ENCODE results near the gene NOB1. TPM values are rescaled to one million over a fixed set of nuclear protein-coding genes. Genes with fewer than 3 reads are reported as not detected.
A peak's percentile ranks its signal among the peaks of the same experiment; 100 is the strongest.

NOB1 gene
- total RNA-seq, 1 experiment from 2014 or later = 20.2 TPM

- no peak for DNase-seq (ENCODE audit: low spot score)
Observed at GRCh38 chr16:69721441-69721957, 33.2 kb downstream of the NOB1 start.

GRCh38 chr16:69720822-69721430, 33.8 kb downstream of the NOB1 start:
- DNase-seq (ENCODE audit: low spot score) = no peak

- no peak for DNase-seq (ENCODE audit: low spot score)
Observed at GRCh38 chr16:69718111-69718764, 36.5 kb downstream of the NOB1 start.

DNA sequence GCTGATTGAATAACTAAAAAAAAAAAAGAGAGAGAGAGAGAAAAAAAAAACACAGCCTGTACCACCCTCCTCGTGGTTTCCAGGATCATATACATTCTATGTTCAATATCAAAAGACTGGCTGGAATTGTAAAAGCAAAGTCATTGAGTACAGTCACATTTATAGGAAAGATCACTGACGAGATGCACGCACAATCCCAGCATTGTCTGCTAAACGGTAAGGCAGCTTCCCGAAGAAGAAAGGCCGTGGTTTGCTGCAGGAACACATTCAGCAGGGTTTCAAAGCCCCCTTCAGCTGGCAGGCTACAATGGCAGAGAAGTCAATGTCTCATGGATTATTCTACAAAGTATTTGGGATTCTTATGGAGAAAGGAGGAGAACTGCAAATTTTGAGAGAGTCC, 37.7 kb downstream of the NOB1 start:
- no peak for DNase-seq (ENCODE audit: low spot score)

DNA sequence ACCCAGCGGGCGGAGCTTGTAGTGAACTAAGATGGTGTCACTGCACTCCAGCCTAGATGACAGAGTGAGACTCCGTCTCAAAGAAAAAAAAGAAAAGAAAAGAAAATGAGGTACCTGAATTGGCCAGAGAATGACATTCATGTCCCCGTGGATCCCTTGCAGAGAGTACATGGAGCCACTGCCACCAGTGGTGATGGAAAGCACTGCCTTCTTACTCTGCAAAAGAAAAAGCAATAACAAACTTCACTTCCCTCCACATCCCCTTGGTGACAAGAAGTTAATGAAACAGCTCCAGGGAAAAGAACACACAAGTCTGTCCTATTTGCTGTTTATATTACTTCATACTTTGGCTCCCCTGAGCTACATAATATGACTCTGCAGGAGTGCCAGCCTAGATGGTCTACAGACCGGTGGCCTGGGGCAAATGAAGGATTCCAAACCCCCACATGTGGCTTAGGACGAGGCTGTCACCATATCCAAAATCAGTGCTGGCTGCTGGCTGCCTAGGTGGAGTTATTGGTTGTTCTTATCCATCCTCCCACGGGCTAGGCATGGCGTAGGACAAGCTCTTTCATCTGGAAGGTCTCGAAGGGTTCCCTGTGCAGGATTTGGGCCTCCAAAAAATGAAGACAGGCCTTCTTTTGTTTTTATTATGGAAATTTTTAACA, 41.7 kb downstream of the NOB1 start:
- DNase-seq (ENCODE audit: low spot score) = no peak

- DNase-seq (ENCODE audit: low spot score) = no peak
Observed at GRCh38 chr16:69712277-69712676, 42.4 kb downstream of the NOB1 start.

DNA sequence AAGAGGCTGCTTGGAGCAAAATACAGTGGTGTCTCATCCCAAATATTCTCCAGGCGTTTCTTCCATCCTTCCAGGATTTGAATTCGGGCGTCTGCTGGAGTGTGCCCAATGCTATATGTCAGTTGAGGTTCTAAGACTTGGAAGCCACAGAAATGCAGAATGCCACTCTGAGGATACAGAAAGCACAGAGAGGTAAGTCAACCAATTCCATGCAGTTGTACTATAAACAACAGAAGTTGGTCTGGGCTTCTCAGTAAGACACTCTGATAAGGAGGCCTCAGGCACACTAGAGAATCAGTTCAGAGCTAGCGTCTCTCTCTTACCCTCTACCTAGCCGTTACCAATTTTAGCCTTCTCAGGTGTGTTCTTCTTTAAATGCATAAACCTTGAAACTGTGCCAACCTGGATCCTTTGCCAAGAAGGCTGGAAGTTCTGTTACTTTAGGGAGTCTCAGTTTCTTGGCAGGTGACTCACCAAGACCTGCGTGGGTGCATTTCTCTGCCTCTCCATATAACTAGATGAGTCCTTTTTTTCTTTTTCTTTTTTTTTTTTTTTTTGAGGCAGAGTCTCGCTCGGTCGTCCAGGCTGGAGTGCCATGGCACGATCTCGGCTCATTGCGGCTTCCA, 43.5 kb downstream of the NOB1 start:
- peak; percentile 38 for DNase-seq (ENCODE audit: low spot score)

- peak; percentile 64 for DNase-seq (ENCODE audit: low spot score)
Observed at GRCh38 chr16:69709456-69710084, 45.2 kb downstream of the NOB1 start.

DNA sequence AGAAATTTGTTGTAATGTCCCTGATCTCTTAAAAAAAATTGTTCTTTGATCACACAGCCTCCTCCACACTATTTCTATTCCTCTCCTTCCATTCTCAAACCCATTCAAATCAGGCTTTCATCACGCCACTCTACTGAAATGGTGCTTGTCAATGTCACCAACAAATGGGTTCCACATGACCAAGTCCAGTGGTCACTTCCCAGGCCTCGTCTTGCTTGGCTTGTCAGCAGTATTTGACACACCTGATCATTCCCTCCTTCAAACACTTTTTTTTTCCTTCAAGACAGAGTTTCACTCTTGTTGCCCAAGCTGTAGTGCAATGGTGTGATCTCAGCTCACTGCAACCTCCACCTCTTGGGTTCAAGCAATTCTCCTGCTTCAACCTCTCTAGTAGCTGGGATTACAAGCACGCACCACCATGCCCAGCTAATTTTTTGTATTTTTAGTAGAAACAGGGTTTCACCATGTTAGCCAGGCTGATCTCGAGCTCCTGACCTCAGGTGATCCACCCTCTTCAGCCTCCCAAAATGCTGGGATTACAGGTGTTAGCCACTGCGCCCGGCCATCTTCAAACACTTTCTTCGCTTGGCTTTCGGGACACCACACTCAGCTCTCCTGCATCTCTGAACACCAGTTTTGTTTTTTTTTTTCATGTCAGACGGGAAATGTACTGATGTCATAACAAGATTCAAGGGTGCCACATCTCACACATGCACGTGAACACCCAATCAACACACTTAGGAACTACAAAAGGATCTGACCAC, 46.6 kb downstream of the NOB1 start:
- DNase-seq (ENCODE audit: low spot score) = no peak

GRCh38 chr16:69706975-69707340, 47.8 kb downstream of the NOB1 start:
- DNase-seq (ENCODE audit: low spot score) = no peak

GRCh38 chr16:69706256-69706974, 48.3 kb downstream of the NOB1 start:
- no peak for DNase-seq (ENCODE audit: low spot score)

DNA sequence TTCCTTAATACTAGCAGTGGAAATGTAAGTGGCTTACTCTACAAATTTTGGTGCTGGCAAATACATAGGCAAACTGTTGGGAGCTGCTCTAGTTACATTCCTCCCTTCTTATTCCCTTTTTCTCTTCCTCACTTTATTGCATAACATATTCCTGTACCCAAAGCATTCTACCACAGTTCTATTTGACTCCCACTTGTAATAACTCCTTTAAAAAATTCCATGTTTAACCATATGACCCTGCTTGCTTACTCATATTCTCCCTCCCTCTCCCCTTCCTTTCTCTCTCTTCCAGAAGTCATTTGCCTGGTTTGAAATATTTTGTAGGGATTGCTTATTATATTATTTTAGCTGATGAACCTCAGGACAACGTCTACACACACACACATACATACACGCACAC, 51.1 kb downstream of the NOB1 start:
- DNase-seq (ENCODE audit: low spot score) = no peak

DNA sequence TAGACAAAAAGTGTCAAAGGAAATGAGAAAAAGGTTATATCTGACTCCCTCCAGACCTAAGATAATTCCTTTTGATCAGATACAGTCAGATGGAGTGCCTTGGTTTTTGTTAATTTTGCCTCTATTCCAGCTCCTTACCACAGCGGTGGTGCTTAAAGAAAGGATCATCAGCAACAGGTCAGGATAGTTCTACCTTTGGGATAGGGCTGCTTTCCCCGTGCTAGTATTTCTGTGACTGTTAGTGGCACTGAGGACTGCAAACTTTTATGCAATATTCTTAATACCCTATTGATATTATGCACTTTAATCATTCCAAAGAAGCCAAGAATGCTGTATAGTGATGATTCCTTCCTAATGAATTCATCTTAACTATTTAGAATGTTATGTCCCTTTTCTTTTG, 52.9 kb downstream of the NOB1 start:
- DNase-seq (ENCODE audit: low spot score) = no peak

DNA sequence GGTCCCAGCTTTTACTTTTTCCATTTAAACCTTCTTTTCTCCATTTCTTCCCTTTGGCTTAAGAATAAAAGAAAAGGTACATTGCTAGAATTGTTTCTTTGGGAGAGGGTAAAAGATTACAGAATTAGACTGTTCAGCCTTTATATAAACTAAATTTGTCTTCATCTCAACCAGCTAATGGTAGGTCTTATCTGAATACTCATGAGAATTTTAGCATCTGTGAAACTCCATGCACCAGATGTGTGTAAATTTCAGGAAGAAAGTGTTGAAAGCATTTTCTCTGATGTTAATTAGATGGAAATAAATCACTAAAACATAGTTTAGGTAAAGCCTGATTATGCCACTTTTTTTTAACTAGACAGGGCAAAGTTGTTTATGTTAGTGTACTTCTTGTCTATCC, 53.3 kb downstream of the NOB1 start:
- no peak for DNase-seq (ENCODE audit: low spot score)

DNA sequence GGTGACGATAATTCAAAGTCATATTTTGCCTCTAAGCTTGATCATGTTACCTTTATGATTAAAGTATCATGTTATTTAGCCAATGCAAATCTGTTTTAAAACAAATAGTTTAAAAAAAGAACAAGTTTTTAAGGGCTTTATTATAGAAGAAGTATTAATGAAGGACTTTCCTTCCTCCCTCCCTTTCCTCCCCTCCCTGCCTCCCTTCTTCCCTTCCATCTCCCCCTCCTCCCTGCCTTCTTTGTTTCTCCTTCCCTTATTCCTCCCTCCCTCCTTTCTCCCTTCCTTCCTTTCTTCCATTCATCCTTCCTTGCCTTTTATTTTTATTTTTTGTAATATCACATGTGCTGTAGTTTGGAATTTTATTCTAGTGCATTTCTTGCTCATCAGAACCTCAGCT, 54.8 kb downstream of the NOB1 start:
- DNase-seq (ENCODE audit: low spot score) = no peak

- DNase-seq (ENCODE audit: low spot score) = no peak
Observed at GRCh38 chr16:69698404-69698803, 56.3 kb downstream of the NOB1 start.

DNA sequence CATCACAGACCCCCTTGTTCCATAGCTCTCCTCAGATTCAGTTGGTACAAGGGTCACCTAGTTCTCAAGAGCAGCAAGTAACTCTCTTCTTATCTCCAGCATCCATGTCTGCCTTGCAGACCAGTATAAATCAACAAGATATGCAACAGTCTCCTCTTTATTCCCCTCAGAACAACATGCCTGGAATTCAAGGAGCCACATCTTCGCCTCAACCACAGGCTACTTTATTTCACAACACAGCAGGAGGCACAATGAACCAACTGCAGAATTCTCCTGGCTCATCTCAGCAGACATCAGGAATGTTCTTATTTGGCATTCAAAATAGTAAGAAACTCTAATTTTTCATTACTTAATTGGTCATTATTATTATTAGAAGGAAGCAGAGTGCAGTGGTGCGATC, 60.8 kb downstream of the NOB1 start:
- no peak for DNase-seq (ENCODE audit: low spot score)

GRCh38 chr16:69691980-69692911, 62.5 kb downstream of the NOB1 start:
- DNase-seq (ENCODE audit: low spot score) = no peak
